ENCODE measurements around the gene TBC1D7.
A peak's percentile ranks its signal among the peaks of the same experiment; 100 is the strongest.

The TBC1D7 gene

DNA sequence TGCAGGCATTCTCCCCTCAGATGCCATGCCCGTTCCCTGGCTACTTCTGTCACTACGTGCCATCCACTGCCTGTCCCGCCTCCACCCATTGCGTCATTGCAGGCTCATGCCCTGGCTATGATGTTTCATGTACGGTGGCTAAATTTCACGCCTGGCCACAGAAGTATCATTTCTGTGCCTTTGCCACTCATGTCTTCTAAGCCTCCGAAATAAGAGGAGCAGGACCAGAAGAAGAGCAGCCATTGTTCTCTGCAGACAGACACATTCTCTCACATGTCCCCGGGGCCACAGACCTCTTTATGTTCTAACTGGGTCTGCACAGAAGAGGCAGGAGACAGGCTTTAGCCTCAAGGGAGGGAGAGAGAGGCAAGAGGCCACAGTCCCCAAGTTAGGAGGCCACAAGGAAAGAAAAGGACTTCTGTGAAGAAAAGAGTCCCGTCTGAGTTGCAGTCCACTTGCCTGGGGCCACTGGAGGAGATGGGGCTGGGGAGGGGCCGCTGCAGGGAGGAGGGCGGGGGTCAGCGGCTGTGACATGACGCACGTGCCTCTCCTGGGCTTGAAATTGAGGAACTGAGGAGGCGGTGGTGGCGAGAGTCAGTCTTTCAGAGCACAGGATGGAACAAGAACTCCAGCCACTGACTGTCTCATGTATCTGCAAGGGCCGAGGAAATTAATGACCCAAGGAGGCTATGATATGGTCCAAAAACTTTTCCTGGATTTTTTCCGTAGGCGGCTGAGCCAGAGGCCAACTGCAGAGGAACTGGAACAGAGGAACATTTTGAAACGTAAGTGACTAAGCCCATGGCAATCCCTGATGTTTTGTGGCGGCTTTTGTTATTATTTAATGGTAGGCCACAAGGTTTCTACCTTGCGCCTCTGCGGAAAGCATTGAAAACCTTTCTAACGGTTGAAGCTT lies 55.9 kb downstream of the TBC1D7 start:
- peak; percentile 94 for DNase-seq (ENCODE audit: low spot score)

DNA sequence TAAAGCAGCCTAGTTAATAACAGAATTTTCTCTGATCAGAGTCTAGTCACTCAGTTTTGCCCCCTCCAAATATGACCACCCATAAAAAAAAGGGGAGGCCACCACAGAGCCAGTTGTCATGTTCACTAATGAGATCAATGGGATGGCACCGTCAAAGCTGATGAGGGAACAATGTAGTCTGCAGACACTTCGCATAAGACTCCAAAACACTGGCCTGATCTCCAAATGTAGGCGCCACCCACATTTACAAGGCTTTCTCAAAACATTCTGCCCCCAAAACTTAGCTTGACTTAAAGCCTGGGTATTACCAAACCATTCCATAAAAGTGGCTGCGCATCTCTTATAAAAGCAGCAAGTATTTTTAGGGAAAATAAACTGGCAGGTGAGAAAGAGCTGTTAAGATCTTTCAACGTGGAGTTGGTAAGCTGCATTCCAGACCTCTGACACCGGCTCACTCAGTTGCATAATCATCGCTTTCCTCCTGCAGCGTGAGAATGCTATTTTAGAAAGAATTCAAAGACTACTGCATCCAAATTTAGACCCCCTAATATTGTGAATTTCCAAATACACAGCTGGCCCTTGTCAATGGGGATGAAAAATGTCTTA lies 59.3 kb downstream of the TBC1D7 start:
- DNase-seq (ENCODE audit: low spot score), result peak; percentile 67

DNA sequence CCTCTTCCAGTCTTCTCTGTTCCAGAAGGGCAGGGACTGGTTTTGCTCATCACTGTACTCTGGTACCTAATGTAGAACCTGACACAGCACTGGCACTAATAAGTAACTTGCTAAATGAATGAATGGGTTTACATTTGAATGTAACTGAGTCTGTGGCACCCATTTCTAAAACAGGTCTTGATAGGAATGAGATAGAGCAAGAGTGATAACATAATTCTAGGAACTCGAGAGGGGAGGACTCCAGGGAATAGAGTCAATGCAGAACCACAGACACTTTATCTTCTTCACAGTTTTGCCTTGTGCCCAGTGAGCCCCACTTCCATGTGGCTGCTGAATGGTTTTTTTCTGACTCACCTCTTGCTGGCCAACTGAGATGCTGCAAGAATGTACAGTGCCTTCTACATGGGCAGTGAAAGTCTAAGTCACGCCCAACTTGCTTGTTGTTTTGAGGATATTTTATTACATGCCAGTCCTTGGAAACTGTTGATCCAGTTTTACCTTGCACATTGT lies 61.1 kb downstream of the TBC1D7 start:
- DNase-seq (ENCODE audit: low spot score), result peak; percentile 76

DNA sequence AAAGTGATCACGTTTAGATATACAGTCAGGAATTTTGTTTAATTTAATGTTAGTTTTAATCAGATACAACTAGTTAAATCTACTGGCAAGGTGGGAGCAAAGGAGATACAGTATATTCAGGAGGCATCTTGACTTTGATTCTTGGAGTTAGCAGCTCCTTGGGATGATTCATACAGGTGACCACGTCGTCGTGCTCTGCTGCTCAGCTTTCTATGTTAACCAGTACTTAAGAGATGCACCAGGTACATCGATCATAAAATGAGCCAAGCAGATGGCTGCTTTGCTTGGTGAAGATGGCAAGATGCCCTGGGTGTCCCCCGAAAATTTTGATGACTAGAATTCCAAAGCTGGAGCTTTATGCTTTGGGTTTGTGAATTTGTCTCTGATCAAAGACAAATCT lies 64.7 kb downstream of the TBC1D7 start:
- peak; percentile 77 for DNase-seq (ENCODE audit: low spot score)

DNA sequence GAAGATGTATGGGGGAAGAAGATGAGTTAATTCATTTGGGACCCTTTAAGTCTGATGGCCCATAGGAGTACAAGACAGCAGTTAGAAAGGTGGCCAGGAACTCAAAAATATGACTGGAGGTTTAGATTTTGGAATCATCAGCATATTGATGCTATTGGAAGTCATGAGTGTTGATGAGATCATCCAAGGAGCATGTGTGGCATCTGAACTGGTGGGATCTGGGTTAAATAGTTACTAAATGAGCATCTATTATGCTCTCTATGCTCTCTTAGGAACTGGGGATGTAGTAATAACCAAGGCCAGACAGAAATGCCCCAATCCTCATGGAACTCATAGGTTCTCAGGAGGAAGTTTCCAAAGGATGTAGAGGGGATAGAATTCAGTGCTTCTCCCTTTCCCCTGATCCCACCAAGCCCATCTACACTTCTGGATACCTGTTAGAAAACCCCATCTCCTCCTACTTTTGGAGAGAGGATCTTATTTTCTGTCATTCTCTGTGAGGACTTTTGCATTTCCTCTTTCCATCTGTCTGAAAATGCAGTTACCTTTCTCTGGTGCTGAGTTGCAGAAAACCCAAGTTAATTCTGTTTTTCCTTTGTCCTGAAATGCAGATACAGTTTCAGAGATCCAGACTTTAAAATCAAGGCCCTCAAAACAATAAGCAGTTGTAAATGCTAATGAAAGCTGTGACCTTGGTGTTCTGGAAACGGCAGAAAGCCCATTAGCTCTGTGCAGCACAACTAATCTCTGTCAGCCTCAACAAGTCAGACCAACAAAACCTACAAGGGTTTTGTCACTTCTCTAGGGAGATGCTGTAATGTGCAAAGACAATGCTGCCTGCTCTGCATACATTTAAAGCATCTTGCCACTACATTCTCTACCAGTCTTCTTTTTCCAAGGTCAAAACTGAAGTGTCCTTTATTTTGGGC lies 65.8 kb downstream of the TBC1D7 start:
- DNase-seq (ENCODE audit: low spot score), result peak; percentile 80

DNA sequence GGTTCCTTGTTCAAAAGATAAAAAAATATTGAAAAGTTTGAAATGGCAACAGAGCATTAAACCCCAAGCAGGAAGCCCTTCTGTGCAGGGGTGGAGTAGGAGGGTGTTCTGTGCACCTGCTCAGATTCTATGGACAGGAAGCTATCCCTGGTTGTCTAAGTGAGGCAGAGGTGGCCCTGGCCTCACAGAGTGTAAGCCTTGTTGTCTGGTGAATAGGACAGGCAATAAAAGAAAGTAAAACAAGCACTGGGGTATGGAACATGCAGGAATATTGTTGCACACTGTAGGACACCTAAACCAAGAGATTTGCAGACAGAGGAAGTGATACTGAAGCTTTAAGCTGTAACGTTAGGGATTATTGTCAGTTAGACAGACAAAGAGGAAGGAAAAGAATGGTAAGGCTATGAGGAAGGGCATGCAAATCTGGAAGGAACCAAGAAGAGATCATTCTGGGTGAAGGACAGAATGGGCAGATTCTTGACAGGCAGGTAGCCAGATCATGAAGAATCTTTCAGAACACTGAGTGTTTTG lies 66.8 kb downstream of the TBC1D7 start:
- no peak for DNase-seq (ENCODE audit: low spot score)

DNA sequence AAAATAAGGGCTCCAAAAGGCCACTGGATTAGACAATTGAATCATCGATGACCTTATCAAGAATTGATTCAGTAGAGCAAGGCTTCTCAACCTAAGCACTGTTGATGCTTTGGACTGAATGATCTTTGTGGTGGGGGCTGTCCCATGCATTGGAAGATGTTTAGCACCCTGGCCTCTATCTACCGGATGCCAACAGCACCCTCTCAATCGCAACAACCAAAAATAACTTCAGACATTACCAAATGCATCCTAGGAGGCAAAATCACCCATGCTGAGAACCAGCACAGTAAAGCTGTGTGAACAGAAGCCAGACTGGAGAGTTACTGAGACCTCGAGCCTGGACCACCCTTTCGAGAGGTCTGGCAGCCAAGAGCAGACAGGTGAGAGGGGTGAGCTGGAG lies 67.5 kb downstream of the TBC1D7 start:
- DNase-seq (ENCODE audit: low spot score), result no peak

DNA sequence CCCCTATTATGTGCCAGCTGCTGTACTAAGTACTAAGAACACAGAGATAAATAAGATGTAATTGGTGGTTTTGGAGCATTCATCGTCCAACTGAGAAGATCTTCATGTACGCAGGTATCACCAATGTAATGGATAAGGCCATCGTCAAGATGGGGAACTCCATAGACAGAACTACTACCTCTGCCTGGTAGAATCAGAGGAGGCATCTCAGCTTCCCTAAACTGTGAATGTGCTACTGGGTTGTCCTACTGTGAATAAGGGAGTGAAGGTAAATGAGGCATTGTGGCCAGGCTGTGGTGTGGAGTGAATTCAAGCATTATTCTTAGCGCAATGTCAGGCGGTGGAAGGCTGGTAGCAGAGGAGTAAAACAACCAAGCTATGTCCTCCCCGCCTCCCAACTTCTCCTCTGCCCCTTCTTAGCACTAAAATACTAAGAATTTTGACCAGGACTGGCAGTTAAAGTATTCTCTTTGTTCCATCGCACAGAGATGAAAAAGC lies 68.2 kb downstream of the TBC1D7 start:
- DNase-seq (ENCODE audit: low spot score), result no peak

DNA sequence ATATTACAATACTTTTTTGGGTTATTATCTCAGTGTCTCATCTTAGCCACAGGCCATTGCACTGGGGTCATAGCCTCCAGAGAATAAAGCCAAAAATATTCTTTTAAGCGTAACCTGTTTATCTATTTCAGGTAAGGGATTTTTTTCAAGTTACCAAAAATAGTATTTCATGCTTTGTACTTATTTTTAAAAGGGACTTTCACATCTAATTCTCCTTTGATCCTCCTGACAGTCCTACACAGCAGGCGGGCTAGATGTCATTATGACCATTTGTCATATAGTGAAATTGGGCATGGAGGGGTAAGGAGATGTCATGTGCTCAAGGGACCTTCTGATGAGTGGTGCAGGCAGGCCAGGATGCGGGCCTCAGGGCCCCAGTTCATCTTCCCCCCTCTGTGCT lies 68.9 kb downstream of the TBC1D7 start:
- no peak for DNase-seq (ENCODE audit: low spot score)

DNA sequence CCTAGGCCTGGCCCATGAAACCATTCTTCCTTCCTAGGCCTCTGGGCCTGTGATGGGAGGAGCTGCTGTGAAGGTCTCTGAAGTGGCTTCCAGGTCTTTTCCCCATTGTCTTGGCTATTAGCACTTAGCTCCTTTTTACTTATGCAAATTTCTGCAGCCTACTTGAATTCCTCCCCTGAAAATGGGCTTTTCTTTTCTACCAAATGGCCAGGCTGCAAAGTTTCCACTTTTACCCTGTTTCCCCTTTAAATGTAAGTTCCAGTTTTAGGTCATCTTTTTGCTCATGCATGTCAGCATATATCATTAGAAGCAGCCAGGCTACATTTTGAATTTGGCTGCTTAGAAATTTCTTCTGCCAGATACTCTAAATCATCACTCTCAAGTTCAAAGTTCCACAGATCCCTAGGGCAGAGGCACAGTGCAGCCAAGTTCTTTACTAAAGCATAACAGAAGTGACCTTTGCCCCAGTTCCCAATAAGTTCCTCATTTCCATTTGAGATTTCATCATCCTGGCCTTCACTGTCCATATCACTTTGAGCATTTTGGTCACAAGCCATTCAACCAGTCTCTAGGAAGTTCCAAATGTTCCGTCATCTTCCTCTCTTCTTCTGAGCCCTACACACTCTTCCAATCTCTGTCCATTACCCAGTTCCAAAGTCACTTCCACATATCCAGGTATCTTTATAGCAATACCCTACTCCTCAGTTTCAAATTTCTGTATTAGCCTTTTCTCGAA lies 71.9 kb downstream of the TBC1D7 start:
- DNase-seq (ENCODE audit: low spot score), result no peak
